Stimulated activated naive CD8-positive, alpha-beta T cell treated with anti-CD3 and anti-CD28 coated beads, Interleukin-15, amount 100 ng/mL, for 72 hours (primary cell): Measurements from ENCODE around the gene LRRC26.

Source experiments
- ATAC-seq: fragments of 150-1000 bp; cut with Tn5 transposase; 2 replicates; pipeline ENCODE4 v1.10.0; 2021; ENCODE audit warnings: mild to moderate bottlenecking, moderate library complexity
- DNase-seq, 2 donors: peaks; one replicate each; pipeline ENCODE4 v3.0.0; 2021 to 2022
- H3K27ac Mint-ChIP-seq, 2 donors: one replicate each; pipeline ENCODE4 v1.8.0; 2022; ENCODE audit warnings: mild to moderate bottlenecking in 2 of 2, mixed read lengths in 2 of 2, moderate library complexity in 2 of 2
- H3K27me3 Mint-ChIP-seq: one replicate; pipeline ENCODE4 v1.8.0; 2022; ENCODE audit warnings: mixed read lengths
- H3K4me1 Mint-ChIP-seq: one replicate; pipeline ENCODE4 v1.8.0; 2022; ENCODE audit warnings: mild to moderate bottlenecking, mixed read lengths
- H3K4me3 Mint-ChIP-seq, 2 donors: one replicate each; pipeline ENCODE4 v1.8.0; 2022; ENCODE audit warnings: mild to moderate bottlenecking in 2 of 2, mixed read lengths in 2 of 2, moderate library complexity in 1 of 2
- H3K9me3 Mint-ChIP-seq, 2 donors: one replicate each; pipeline ENCODE4 v1.8.0; 2022; ENCODE audit warnings: mixed read lengths in 2 of 2

LRRC26 gene

GRCh38 chr9:137204731-137205125, 34.9 kb upstream of the LRRC26 start:
- no peaks in the 10 kb centered on the region for H3K9me3 Mint-ChIP-seq
- H3K4me3 Mint-ChIP-seq = peak overlapping the region; percentile 95 to 98
- peaks cover 70% of the 10 kb centered on the region for H3K4me1 Mint-ChIP-seq

GRCh38 chr9:137202966-137203365, 33.1 kb upstream of the LRRC26 start:
- Mint-ChIP-seq H3K27me3 (peaks cover 15% of the 10 kb centered on the region), H3K4me1 (peaks cover 82% of the 10 kb centered on the region), H3K9me3 (no peaks in the 10 kb centered on the region), H3K27ac (no peak overlapping the region), H3K4me3 (no peak overlapping the region)
- DNase-seq (no peak), ATAC-seq (no peak)

More at GRCh38 chr9:137204731-137205125, 34.9 kb upstream of the LRRC26 start:
- ATAC-seq = no peak
- peaks cover 1% of the 10 kb centered on the region for H3K27me3 Mint-ChIP-seq
- DNase-seq = no peak
- H3K27ac Mint-ChIP-seq = peak overlapping the region; percentile 92 to 95

- peak overlapping the region; percentile 65 to 82 for H3K27ac Mint-ChIP-seq
- DNase-seq (no peak), ATAC-seq (no peak)
- peak overlapping the region; percentile 86 to 89 for H3K4me3 Mint-ChIP-seq
- peaks cover 15% of the 10 kb centered on the region for H3K27me3 Mint-ChIP-seq
- no peaks in the 10 kb centered on the region for H3K9me3 Mint-ChIP-seq
- peaks cover 73% of the 10 kb centered on the region for H3K4me1 Mint-ChIP-seq
These were observed 31.5 kb upstream of the LRRC26 start for GRCh38 chr9:137201205-137201868.

- Mint-ChIP-seq H3K4me3 (peak within 1 kb of the TSS; percentile 86 to 89), H3K27me3 (peaks cover 15% of the 10 kb centered on the region), H3K4me1 (peaks cover 65% of the 10 kb centered on the region), H3K9me3 (no peaks in the 10 kb centered on the region), H3K27ac (peak within 1 kb of the TSS; percentile 65 to 82)
- DNase-seq (peak; percentile 97 to 98), ATAC-seq (peak; percentile 96)
These were observed 30.7 kb upstream of the LRRC26 start, which contains the start of gene TPRN for GRCh38 chr9:137200311-137201204. Gene TPRN, minus strand, starts transcription at chr9:137200741. Its CDS starts 30 bp downstream, at chr9:137200711.

- no peak for ATAC-seq
- H3K9me3 Mint-ChIP-seq = no peaks in the 10 kb centered on the region
These were observed 29.7 kb upstream of the LRRC26 start for GRCh38 chr9:137199411-137200121.

GRCh38 chr9:137198902-137199283, 29.0 kb upstream of the LRRC26 start:
- ATAC-seq (no peak), DNase-seq (no peak)
- no peaks in the 10 kb centered on the region for H3K9me3 Mint-ChIP-seq
- peaks cover 55% of the 10 kb centered on the region for H3K4me1 Mint-ChIP-seq
- peaks cover 15% of the 10 kb centered on the region for H3K27me3 Mint-ChIP-seq
- peak overlapping the region in 1 of 2 donors; percentile 89 for H3K4me3 Mint-ChIP-seq
- H3K27ac Mint-ChIP-seq = no peak overlapping the region

More at GRCh38 chr9:137199411-137200121, 29.7 kb upstream of the LRRC26 start:
- Mint-ChIP-seq H3K4me1 (peaks cover 62% of the 10 kb centered on the region), H3K4me3 (peak overlapping the region; percentile 85 to 89), H3K27ac (no peak overlapping the region), H3K27me3 (peaks cover 15% of the 10 kb centered on the region)
- DNase-seq = no peak

- no peak for ATAC-seq
- H3K27me3 Mint-ChIP-seq = peaks cover 15% of the 10 kb centered on the region
- peak overlapping the region in 1 of 2 donors; percentile 13 for H3K4me3 Mint-ChIP-seq
- H3K4me1 Mint-ChIP-seq = peaks cover 50% of the 10 kb centered on the region
- H3K27ac Mint-ChIP-seq = no peak overlapping the region
- H3K9me3 Mint-ChIP-seq = no peaks in the 10 kb centered on the region
- DNase-seq = no peak
These were observed 28.4 kb upstream of the LRRC26 start for GRCh38 chr9:137198051-137198901.

GRCh38 chr9:137195525-137196220, 25.8 kb upstream of the LRRC26 start:
- DNase-seq (no peak), ATAC-seq (no peak)
- no peak overlapping the region for H3K27ac Mint-ChIP-seq
- H3K27me3 Mint-ChIP-seq = peaks cover 15% of the 10 kb centered on the region
- no peaks in the 10 kb centered on the region for H3K9me3 Mint-ChIP-seq
- peaks cover 32% of the 10 kb centered on the region for H3K4me1 Mint-ChIP-seq
- H3K4me3 Mint-ChIP-seq = no peak overlapping the region

GRCh38 chr9:137194909-137195308, 25.1 kb upstream of the LRRC26 start:
- Mint-ChIP-seq H3K27ac (no peak overlapping the region), H3K4me1 (peaks cover 40% of the 10 kb centered on the region), H3K4me3 (no peak overlapping the region), H3K9me3 (no peaks in the 10 kb centered on the region), H3K27me3 (peaks cover 15% of the 10 kb centered on the region)
- DNase-seq (no peak), ATAC-seq (no peak)

GRCh38 chr9:137194388-137194787, 24.5 kb upstream of the LRRC26 start:
- Mint-ChIP-seq H3K4me1 (peaks cover 40% of the 10 kb centered on the region), H3K27me3 (peaks cover 10% of the 10 kb centered on the region), H3K4me3 (no peak overlapping the region), H3K9me3 (no peaks in the 10 kb centered on the region), H3K27ac (no peak overlapping the region)
- peak; percentile 11 for ATAC-seq
- DNase-seq = no peak

- no peak for DNase-seq
- no peak overlapping the region for H3K4me3 Mint-ChIP-seq
- no peak for ATAC-seq
- H3K4me1 Mint-ChIP-seq = peaks cover 40% of the 10 kb centered on the region
- H3K27me3 Mint-ChIP-seq = peaks cover 4% of the 10 kb centered on the region
- H3K27ac Mint-ChIP-seq = peak overlapping the region in 1 of 2 donors; percentile 63
- H3K9me3 Mint-ChIP-seq = no peaks in the 10 kb centered on the region
These were observed 23.9 kb upstream of the LRRC26 start for GRCh38 chr9:137193771-137194170.

GRCh38 chr9:137192859-137193258, 23.0 kb upstream of the LRRC26 start:
- no peak for DNase-seq
- no peak overlapping the region for H3K4me3 Mint-ChIP-seq
- H3K9me3 Mint-ChIP-seq = no peaks in the 10 kb centered on the region
- no peaks in the 10 kb centered on the region for H3K27me3 Mint-ChIP-seq
- no peak for ATAC-seq
- H3K27ac Mint-ChIP-seq = no peak overlapping the region
- peaks cover 30% of the 10 kb centered on the region for H3K4me1 Mint-ChIP-seq

- H3K27ac Mint-ChIP-seq = no peak overlapping the region
- no peaks in the 10 kb centered on the region for H3K27me3 Mint-ChIP-seq
- ATAC-seq (no peak), DNase-seq (no peak)
- no peak overlapping the region for H3K4me3 Mint-ChIP-seq
- peaks cover 30% of the 10 kb centered on the region for H3K4me1 Mint-ChIP-seq
- no peaks in the 10 kb centered on the region for H3K9me3 Mint-ChIP-seq
These were observed 22.6 kb upstream of the LRRC26 start for GRCh38 chr9:137192448-137192780.

- peaks cover 35% of the 10 kb centered on the region for H3K4me1 Mint-ChIP-seq
- no peaks in the 10 kb centered on the region for H3K27me3 Mint-ChIP-seq
- H3K27ac Mint-ChIP-seq = no peak overlapping the region
- DNase-seq (no peak), ATAC-seq (no peak)
- no peaks in the 10 kb centered on the region for H3K9me3 Mint-ChIP-seq
- H3K4me3 Mint-ChIP-seq = no peak overlapping the region
These were observed 22.0 kb upstream of the LRRC26 start for GRCh38 chr9:137191691-137192447.
